ENCODE data around the gene ZNF804B. TPM values are rescaled to one million over a fixed set of nuclear protein-coding genes. Genes with fewer than 3 reads are reported as not detected.

The ZNF804B gene
- total RNA-seq, 1 experiment from 2014 or later, result not detected

DNA sequence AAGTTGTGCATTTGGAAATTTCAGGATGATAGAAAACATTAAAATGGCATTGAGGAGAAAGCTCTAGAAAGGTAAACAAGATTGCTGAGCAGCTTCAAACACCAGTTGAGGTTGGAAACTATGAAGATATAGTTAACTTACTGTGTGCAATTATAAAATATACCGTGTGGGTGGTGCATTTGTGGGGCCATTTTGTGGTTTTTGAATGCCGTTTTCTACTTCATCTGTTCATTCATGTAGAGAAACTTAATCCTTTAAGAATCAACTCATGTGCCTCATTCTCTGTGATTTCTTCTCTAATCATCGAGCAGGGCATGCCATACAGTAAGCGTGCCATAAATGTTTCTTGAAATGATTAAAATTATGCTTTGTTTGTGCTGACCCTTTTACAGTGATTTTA, 268.8 kb downstream of the ZNF804B start:
- Histone ChIP-seq H3F3A (ENCODE audit: low read length, unreplicated experiment) (no peaks in the 10 kb centered on the region), H3K4me3 (ENCODE audit: low read length) (no peak overlapping the region), H3K27me3 (ENCODE audit: low read length) (no peaks in the 10 kb centered on the region), H3K79me2 (ENCODE audit: low read length) (no peaks in the 10 kb centered on the region), H3K4me2 (ENCODE audit: low read length) (no peak overlapping the region), H3K4me1 (ENCODE audit: insufficient read depth, low read length) (peaks cover 26% of the 10 kb centered on the region), H3K9me3 (ENCODE audit: low read length) (no peaks in the 10 kb centered on the region), H3K9ac (ENCODE audit: low read length) (no peak overlapping the region), H4K20me1 (ENCODE audit: low read length) (no peaks in the 10 kb centered on the region), H3K9me2 (replicated peaks; ENCODE audit: low read length) (no peaks in the 10 kb centered on the region), H3K27ac (ENCODE audit: low read length) (0 out of 2 replicates have a peak overlapping the region, but pooled peaks have one; percentile 12), H2AFZ (ENCODE audit: low read length) (no peak overlapping the region), H3K36me3 (ENCODE audit: low read depth, low read length) (no peaks in the 10 kb centered on the region)
- ATAC-seq (peak; percentile 7; the same call in 1 of the 2 replicates), DNase-seq (no peak)
- ChIA-PET CTCF (no interaction called here), POLR2A (ENCODE audit: unreplicated experiment) (interaction anchor here (0.7 kb wide), 1 partner anchor 303 kb away, joined by 3 read pairs; no protein-coding TSS in a partner anchor)
- TF ChIP-seq EZH2 (IDR thresholded peaks at IDR 0.05; ENCODE audit: low read length, unreplicated experiment) (no peak), EZH2phosphoT487 (IDR thresholded peaks at IDR 0.05; ENCODE audit: borderline replicate concordance, low read length) (no peak)
- TF ChIP-seq, protein P1, sequence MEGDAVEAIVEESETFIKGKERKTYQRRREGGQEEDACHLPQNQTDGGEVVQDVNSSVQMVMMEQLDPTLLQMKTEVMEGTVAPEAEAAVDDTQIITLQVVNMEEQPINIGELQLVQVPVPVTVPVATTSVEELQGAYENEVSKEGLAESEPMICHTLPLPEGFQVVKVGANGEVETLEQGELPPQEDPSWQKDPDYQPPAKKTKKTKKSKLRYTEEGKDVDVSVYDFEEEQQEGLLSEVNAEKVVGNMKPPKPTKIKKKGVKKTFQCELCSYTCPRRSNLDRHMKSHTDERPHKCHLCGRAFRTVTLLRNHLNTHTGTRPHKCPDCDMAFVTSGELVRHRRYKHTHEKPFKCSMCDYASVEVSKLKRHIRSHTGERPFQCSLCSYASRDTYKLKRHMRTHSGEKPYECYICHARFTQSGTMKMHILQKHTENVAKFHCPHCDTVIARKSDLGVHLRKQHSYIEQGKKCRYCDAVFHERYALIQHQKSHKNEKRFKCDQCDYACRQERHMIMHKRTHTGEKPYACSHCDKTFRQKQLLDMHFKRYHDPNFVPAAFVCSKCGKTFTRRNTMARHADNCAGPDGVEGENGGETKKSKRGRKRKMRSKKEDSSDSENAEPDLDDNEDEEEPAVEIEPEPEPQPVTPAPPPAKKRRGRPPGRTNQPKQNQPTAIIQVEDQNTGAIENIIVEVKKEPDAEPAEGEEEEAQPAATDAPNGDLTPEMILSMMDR (conservative IDR thresholded peaks at IDR 0.05; ENCODE audit: low read depth, low read length), result no peak
- no TSS peak for BruUV-seq (replicated peaks)
- intact Hi-C loops (cut with micrococcal nuclease), result loop anchor here (2.0 to 5.0 kb wide), 3 partner anchors 48 to 594 kb away; no protein-coding TSS in a partner anchor

GRCh38 chr7:89029864-89030263, 270.4 kb downstream of the ZNF804B start:
- Histone ChIP-seq H3K9me3 (ENCODE audit: low read length) (no peaks in the 10 kb centered on the region), H3K27ac (ENCODE audit: low read length) (no peak overlapping the region), H3K27me3 (ENCODE audit: low read length) (no peaks in the 10 kb centered on the region), H3K9me2 (replicated peaks; ENCODE audit: low read length) (no peaks in the 10 kb centered on the region), H4K20me1 (ENCODE audit: low read length) (no peaks in the 10 kb centered on the region), H3F3A (ENCODE audit: low read length, unreplicated experiment) (no peaks in the 10 kb centered on the region), H3K79me2 (ENCODE audit: low read length) (no peaks in the 10 kb centered on the region), H3K4me3 (ENCODE audit: low read length) (no peak overlapping the region), H3K4me1 (ENCODE audit: insufficient read depth, low read length) (peaks cover 26% of the 10 kb centered on the region), H3K9ac (ENCODE audit: low read length) (no peak overlapping the region), H2AFZ (ENCODE audit: low read length) (no peak overlapping the region), H3K4me2 (ENCODE audit: low read length) (peak overlapping the region; percentile 11; the same call in 1 of the 2 replicates), H3K36me3 (ENCODE audit: low read depth, low read length) (no peaks in the 10 kb centered on the region)
- TF ChIP-seq, protein P1 (conservative IDR thresholded peaks at IDR 0.05; ENCODE audit: low read depth, low read length), result no peak
- TF ChIP-seq EZH2 (IDR thresholded peaks at IDR 0.05; ENCODE audit: low read length, unreplicated experiment), result no peak
- TF ChIP-seq EZH2phosphoT487 (IDR thresholded peaks at IDR 0.05; ENCODE audit: borderline replicate concordance, low read length), result no peak
- CTCF ChIA-PET, result no interaction called here
- intact Hi-C loops (cut with micrococcal nuclease), result loop anchor here (2.0 to 5.0 kb wide), 3 partner anchors 47 to 592 kb away; no protein-coding TSS in a partner anchor
- peak; percentile 55 for ATAC-seq
- POLR2A ChIA-PET (ENCODE audit: unreplicated experiment), result interaction anchor here (0.6 kb wide), 1 partner anchor 48 kb away, joined by 5 read pairs; no protein-coding TSS in a partner anchor
- peak; percentile 45 for DNase-seq
- BruUV-seq (replicated peaks), result no TSS peak

GRCh38 chr7:89041240-89041639, 281.7 kb downstream of the ZNF804B start:
- no peak for DNase-seq
- H3K9me3 ChIP-seq (ENCODE audit: low read length), result no peaks in the 10 kb centered on the region
- no peaks in the 10 kb centered on the region for H3K9me2 ChIP-seq (replicated peaks; ENCODE audit: low read length)
- no peak overlapping the region for H3K27ac ChIP-seq (ENCODE audit: low read length)
- CTCF ChIA-PET, result no interaction called here
- H3K79me2 ChIP-seq (ENCODE audit: low read length), result no peaks in the 10 kb centered on the region
- no peaks in the 10 kb centered on the region for H3K27me3 ChIP-seq (ENCODE audit: low read length)
- H2AFZ ChIP-seq (ENCODE audit: low read length), result no peak overlapping the region
- H3K36me3 ChIP-seq (ENCODE audit: low read depth, low read length), result no peaks in the 10 kb centered on the region
- H3K9ac ChIP-seq (ENCODE audit: low read length), result no peak overlapping the region
- H3K4me3 ChIP-seq (ENCODE audit: low read length), result no peak overlapping the region
- no peak for ATAC-seq
- no TSS peak for BruUV-seq (replicated peaks)
- no peaks in the 10 kb centered on the region for H3K4me1 ChIP-seq (ENCODE audit: insufficient read depth, low read length)
- H4K20me1 ChIP-seq (ENCODE audit: low read length), result no peaks in the 10 kb centered on the region
- TF ChIP-seq EZH2 (IDR thresholded peaks at IDR 0.05; ENCODE audit: low read length, unreplicated experiment), result no peak
- TF ChIP-seq, protein P1 (conservative IDR thresholded peaks at IDR 0.05; ENCODE audit: low read depth, low read length), result no peak
- H3F3A ChIP-seq (ENCODE audit: low read length, unreplicated experiment), result no peaks in the 10 kb centered on the region
- POLR2A ChIA-PET (ENCODE audit: unreplicated experiment), result no interaction called here
- intact Hi-C loops (cut with micrococcal nuclease), result no loop called here
- H3K4me2 ChIP-seq (ENCODE audit: low read length), result no peak overlapping the region
